ENCODE results near the gene DDX31.

- TF ChIP-seq ZNF398 (CRISPR knock-in tag; IDR thresholded peaks at IDR 0.05), result no peak
- TF ChIP-seq TFE3 (CRISPR knock-in tag; IDR thresholded peaks at IDR 0.05), result no peak
- TF ChIP-seq CTCF (IDR thresholded peaks at IDR 0.05 in 2 of 3, conservative IDR thresholded peaks at IDR 0.05 in 1 of 3; ENCODE audit: insufficient read depth in 2 of 3, low read depth in 1 of 3, low read length in 3 of 3), result no peak
- no peak for TF ChIP-seq RBM17 (IDR thresholded peaks at IDR 0.05; ENCODE audit: borderline replicate concordance, low read depth, low read length)
Observed at GRCh38 chr9:132663851-132664250, 5.9 kb downstream of the DDX31 start.
